Peyer's patch (tissue), 4 donors: Measurements from ENCODE around the gene TACC2.

Experiments
- POLR2A ChIP-seq, 2 donors: fragments of 450-650 bp; IDR thresholded peaks; one replicate each; pipeline ENCODE4 v1.5.1; 2017; ENCODE audit warnings: antibody characterized with exemption in 2 of 2, mild to moderate bottlenecking in 2 of 2, moderate library complexity in 2 of 2
- TF ChIP-seq, protein P1 (sequence below), 6 experiments: fragments of 450-650 bp in 4 of 6; fragments of 200-600 bp in 2 of 6; sonication (generic) in 1 of 6; IDR thresholded peaks; one replicate each; pipeline ENCODE4 v1.5.1; 2017 to 2019; ENCODE audit warnings: antibody characterized with exemption in 6 of 6, mild to moderate bottlenecking in 3 of 6, moderate library complexity in 1 of 6

DNA sequence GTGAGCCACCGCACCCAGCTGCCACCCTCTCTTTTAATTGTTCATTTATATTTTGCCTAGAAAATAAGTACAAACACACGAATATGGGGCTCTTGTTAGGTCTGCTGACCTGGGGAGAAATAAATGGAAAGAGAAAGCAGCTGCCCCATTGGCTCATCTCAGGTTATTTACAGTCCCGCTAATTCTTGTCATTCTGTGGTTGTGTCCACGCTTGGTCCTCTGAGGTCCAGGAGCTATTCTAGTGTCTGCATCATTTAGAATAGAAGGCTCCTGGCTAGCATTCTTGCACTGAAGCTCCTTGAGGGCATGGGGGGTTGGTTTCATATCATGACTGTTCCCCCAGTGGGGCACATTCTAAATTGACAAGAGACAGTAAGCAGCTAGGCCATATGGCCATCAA lies 128.5 kb downstream of the TACC2 start:
- TF ChIP-seq, protein P1, sequence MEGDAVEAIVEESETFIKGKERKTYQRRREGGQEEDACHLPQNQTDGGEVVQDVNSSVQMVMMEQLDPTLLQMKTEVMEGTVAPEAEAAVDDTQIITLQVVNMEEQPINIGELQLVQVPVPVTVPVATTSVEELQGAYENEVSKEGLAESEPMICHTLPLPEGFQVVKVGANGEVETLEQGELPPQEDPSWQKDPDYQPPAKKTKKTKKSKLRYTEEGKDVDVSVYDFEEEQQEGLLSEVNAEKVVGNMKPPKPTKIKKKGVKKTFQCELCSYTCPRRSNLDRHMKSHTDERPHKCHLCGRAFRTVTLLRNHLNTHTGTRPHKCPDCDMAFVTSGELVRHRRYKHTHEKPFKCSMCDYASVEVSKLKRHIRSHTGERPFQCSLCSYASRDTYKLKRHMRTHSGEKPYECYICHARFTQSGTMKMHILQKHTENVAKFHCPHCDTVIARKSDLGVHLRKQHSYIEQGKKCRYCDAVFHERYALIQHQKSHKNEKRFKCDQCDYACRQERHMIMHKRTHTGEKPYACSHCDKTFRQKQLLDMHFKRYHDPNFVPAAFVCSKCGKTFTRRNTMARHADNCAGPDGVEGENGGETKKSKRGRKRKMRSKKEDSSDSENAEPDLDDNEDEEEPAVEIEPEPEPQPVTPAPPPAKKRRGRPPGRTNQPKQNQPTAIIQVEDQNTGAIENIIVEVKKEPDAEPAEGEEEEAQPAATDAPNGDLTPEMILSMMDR (IDR thresholded peaks at IDR 0.05): no peak
- TF ChIP-seq POLR2A (IDR thresholded peaks at IDR 0.05): no peak
